NCI-H748 treated with DMSO at 0.1 percent for 48 hours (cell line): ENCODE measurements around the gene TAS2R41.

Source experiments
- DNase-seq: peaks from one replicate; lab custom pipeline; 2025; lab: John Stamatoyannopoulos, UW

TAS2R41 gene, protein sequence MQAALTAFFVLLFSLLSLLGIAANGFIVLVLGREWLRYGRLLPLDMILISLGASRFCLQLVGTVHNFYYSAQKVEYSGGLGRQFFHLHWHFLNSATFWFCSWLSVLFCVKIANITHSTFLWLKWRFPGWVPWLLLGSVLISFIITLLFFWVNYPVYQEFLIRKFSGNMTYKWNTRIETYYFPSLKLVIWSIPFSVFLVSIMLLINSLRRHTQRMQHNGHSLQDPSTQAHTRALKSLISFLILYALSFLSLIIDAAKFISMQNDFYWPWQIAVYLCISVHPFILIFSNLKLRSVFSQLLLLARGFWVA

GRCh38 chr7:143477501-143478150 is at the start of gene TAS2R41:
TAS2R41 (plus strand) TSS chr7:143477873; CDS start chr7:143477873, 0 bp downstream.
- no peak for DNase-seq

DNA sequence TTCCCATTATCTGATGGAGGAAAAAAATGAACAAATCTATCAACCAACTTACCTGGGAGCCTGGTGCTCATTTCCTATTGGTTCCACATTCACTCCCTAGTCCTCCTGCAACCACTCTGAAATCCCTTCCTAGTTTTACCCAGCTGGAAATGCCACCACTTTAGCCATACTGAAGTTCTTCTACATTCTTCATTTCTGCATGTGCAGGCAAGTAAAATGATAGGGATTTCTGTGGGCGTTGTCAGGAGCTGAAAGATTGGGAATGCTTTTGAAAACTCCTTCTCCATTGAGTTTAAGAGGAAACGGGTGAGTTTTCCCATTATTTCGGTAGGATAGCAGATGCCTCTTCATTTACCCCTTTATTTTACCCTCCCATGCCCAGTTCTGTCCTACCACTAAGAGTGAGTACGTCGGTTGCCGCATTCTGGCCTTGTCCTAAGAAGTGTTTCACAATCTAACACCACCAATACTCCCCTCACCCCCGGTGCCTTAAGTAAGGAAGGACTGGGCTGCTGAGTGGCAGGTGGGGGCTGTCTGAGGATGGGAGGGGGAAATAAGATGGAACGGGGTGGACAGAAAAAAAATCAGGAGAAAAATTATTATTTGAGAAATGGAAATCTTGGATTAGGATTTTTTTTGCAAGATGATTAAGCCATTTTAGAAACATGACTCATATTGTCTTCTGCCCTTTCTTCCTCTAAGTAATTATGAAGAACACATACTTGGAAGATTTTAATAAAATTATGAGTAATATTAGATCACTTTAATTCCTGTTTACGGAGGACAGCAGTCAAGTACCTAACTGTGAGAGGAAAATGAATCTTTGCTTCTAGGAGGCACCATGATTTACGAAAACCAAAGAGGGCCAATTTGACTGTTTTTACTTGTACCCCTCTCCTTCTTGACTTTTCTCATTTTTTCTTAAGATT is 47.6 kb upstream of the TAS2R41 start:
- no peak for DNase-seq

DNA sequence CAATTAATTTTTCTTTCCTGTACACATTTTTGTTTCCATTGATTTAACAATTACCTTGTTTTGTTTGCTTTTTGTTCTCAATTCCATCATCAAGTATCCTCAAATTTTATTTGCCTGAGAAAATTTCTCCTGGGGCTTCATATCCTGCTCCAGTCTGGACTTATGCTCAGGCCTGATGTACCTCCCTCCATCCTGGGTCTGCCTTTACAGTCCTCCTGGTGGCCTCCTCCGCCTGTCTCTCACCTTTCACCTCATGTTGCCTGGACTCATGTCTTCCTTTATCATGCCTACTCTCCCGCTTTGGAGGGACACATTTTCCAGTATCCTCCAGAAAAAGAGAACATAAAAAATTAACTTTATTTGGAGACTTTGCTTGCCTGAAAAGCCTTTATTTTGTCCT is 46.6 kb upstream of the TAS2R41 start:
- no peak for DNase-seq

GRCh38 chr7:143433759-143434158 is 43.9 kb upstream of the TAS2R41 start:
- DNase-seq, result no peak

DNA sequence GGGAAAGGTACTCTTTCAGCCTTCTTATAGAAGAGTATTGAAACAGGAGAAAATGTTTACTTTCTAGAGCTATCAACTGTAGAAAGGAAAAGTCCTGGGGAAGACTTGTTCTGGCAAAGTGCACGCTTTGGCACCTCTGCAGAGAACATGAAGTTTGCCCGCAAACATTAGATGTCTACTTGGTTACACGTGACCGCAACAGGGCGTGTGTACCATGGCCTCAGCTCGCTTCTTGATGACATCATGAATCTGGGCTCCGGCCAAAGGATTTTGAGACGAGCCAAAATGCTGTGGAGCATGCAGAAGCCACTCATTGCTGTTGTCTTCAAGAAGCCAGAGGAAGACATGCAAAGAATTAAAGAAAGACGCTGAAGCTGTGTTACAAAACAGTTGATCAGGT is 43.0 kb upstream of the TAS2R41 start:
- no peak for DNase-seq

DNA sequence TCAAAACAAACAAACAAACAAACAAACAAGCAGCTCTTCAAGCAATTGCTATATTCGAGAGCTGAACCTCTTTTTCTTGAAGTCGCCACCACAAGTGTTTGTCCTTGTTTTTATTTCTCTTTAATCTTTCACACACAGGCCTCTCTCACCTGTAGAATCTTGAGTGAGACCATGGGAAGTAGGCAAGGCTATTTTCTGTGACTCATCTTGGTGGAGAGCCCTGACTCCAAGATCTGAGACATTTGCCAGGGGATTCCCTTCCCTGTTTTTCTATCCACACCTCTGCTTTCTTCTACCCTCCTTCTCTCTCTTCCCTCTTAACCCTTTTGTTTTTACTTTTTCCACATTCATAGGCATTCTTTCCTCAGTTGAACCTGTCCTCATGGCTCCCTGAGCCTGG is 42.4 kb upstream of the TAS2R41 start:
- DNase-seq, result no peak

- DNase-seq, result no peak
Measured at GRCh38 chr7:143436325-143436946, 41.2 kb upstream of the TAS2R41 start.

GRCh38 chr7:143437578-143437977 is 40.1 kb upstream of the TAS2R41 start:
- no peak for DNase-seq

DNA sequence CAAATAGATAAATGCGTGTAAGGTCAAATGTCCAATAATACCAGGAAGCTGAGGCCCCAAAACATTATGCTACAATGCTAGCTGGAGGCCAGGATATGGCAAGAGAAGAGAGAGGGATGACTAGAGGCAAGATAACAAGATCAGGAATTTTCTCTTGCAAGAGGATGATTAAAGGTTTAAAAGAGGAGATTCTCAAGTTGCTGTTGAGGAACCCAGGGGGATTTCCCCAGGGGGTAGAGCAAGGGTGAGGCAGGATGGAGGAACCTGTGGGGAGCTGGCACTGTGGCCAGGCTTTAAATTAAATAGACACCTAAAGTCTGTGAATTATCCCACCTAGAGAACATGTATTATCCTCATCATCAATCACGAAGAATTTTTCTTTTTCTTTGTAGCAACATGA is 37.8 kb upstream of the TAS2R41 start:
- DNase-seq, result no peak

DNA sequence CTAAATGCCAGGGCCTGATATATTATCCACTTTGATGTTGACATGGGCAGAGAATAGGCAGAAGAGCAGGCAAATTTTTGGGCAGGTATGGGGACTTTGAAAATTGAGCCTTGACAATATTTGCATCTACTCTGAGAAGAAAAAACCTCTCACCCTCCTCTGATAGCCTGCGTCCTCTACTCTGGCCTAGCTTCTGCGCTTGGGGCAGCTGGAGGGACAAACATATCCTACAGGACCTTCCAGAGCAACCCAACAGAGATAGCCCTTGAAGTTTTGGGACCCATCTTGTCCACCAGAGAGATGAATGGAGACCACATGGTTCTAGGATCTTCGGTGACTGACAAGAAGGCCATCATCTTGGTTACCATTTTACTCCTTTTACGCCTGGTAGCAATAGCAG is 34.5 kb upstream of the TAS2R41 start, which contains the start of gene TAS2R60:
TSS of gene TAS2R60 (plus strand) at position 301 of the 400 bp plus-strand sequence. CDS start at position 301, 0 bp downstream.
- no peak for DNase-seq

- DNase-seq, result no peak
Measured at GRCh38 chr7:143444063-143444782, 33.5 kb upstream of the TAS2R41 start.

DNA sequence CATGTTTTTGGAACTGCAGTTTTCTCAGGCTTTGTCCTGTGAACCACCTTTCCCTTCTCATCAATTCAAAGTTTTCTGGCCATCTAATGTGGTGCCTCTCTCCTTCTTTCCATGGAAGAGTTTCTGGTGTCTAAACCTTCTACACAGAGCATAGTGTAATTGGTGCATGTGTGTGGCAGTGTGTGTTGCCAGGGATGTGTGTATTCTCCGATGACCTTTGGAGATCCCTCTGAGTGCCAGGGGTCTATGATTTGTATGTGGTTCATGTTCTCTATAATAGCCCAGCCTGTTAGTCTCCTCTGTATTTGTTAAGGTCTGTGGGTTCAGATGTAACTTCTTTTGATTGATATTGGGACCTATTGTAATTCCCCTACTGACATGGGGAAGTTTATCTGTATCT is 32.9 kb upstream of the TAS2R41 start:
- no peak for DNase-seq

- DNase-seq, result no peak
Measured at GRCh38 chr7:143447466-143447865, 30.2 kb upstream of the TAS2R41 start.

- DNase-seq, result no peak
Measured at GRCh38 chr7:143448429-143448828, 29.2 kb upstream of the TAS2R41 start.

GRCh38 chr7:143449793-143450192 is 27.9 kb upstream of the TAS2R41 start:
- DNase-seq, result no peak

- DNase-seq, result no peak
Measured at GRCh38 chr7:143451122-143451521, 26.6 kb upstream of the TAS2R41 start.

DNA sequence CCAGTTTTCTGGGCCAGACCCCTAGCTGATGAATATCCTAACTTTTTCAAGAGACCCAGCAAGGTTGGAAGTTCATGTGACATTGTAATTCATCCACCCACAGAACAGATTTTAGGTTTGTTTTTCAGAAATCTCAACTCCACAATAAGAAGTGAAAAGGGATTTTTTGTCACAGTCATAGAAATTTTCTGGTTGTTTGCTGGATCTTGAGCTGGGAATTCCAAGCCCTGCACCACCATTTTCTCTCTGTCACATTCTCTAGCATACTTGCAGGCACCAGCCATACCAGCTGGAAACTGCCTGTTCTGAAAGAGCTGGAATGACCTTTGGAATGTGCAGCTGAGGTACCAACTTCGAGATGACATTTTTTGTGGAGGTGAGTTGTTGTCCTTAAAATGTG is 25.9 kb upstream of the TAS2R41 start:
- no peak for DNase-seq

DNA sequence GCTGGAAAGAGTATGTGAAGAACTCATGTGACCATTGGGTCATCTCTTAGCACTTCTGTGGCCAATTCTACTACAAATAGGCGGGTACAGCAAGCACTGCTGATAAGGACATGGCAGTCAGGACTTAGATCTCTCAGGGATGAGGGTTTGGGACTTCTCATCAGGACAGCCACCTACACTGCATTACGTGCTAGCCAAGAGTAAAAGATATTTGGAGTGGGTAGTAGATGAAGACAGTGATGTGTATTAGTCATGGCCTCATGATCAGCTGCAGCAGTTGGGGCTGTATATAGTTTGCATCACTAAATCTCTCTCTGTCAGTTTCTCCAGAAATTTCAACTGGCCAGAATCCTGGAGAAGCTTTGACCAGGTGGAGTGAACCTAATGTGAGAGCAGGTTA is 25.2 kb upstream of the TAS2R41 start:
- no peak for DNase-seq

DNA sequence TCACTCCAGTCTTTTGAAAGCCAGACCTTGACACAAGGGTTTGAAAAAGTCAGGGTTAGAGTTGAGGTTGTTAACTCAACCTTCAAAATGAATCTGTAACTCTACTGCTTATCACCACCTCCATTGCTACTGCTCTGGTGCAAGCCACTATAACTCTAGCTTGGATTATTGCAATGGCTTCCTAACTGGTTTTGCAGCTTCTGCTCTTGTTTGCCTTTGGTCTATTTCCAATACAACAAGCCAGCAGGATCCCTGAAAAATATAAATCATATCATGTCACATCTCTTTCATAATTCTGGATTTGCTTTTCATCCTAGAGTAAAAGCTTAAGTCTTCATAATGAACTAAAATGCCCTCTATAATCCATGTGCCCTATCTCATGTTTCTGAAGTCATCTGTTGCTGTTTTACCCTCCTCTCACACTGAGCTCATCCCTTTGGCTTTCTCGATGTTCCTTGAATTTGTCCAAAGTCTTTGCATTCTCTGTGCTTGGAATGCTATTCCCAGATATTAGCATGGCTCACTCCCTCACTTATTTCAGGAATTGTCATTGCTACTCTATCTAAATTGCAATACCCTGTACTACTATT is 23.5 kb upstream of the TAS2R41 start:
- no peak for DNase-seq

GRCh38 chr7:143455491-143455890 is 22.2 kb upstream of the TAS2R41 start:
- DNase-seq, result no peak

- DNase-seq, result no peak
Measured at GRCh38 chr7:143455942-143456341, 21.7 kb upstream of the TAS2R41 start.
